Activated CD4-positive, alpha-beta T cell treated with anti-CD3 and anti-CD28 coated beads, Interleukin-2, amount 50 U/mL, for 4 hours (primary cell): ENCODE results near the gene ADAM22.
A peak's percentile ranks its signal among the peaks of the same experiment; 100 is the strongest.
"Not testable (repeated sequence)": the region's sequence is repeated elsewhere in the genome, so short reads cannot be mapped to it uniquely, and the experiment has no call there.

ENCODE experiments used
- DNase-seq, 2 experiments: peaks; one replicate each; pipeline ENCODE4 v3.0.0-alpha.2; 2020

ADAM22 gene

GRCh38 chr7:87933953-87934698 lies at the start of gene ADAM22:
ADAM22 (plus strand) TSS chr7:87934251; CDS start chr7:87934466, 215 bp downstream.
- peak; percentile 68 to 70 for DNase-seq

GRCh38 chr7:87885018-87885417 lies 49.0 kb upstream of the ADAM22 start:
- DNase-seq = no peak

GRCh38 chr7:87886875-87887274 lies 47.2 kb upstream of the ADAM22 start:
- DNase-seq = no peak

- no peak for DNase-seq
Measured at GRCh38 chr7:87895363-87895762, 38.7 kb upstream of the ADAM22 start.

- DNase-seq = no peak
Measured at GRCh38 chr7:87899255-87899654, 34.8 kb upstream of the ADAM22 start.

- not testable (repeated sequence) for DNase-seq
Measured at GRCh38 chr7:87907136-87907906, 26.7 kb upstream of the ADAM22 start.

GRCh38 chr7:87908814-87909213 lies 25.2 kb upstream of the ADAM22 start:
- not testable (repeated sequence) for DNase-seq

- DNase-seq = no peak
Measured at GRCh38 chr7:87912121-87912520, 21.9 kb upstream of the ADAM22 start.

- no peak for DNase-seq
Measured at GRCh38 chr7:87918740-87919139, 15.3 kb upstream of the ADAM22 start.

- no peak for DNase-seq
Measured at GRCh38 chr7:87919875-87920274, 14.2 kb upstream of the ADAM22 start.

- DNase-seq = no peak
Measured at GRCh38 chr7:87920578-87920977, 13.5 kb upstream of the ADAM22 start.

- DNase-seq = not testable (repeated sequence)
Measured at GRCh38 chr7:87922759-87923395, 11.2 kb upstream of the ADAM22 start.

GRCh38 chr7:87926581-87927461 lies 7.2 kb upstream of the ADAM22 start:
- DNase-seq = no peak

- no peak for DNase-seq
Measured at GRCh38 chr7:87933605-87933952, 472 bp upstream of the ADAM22 start.

GRCh38 chr7:87934699-87935383 lies 790 bp downstream of the ADAM22 start:
- DNase-seq = no peak

- no peak for DNase-seq
Measured at GRCh38 chr7:87935384-87935706, 1.3 kb downstream of the ADAM22 start.

GRCh38 chr7:87941138-87941537 lies 7.1 kb downstream of the ADAM22 start:
- DNase-seq = no peak

GRCh38 chr7:87944547-87944946 lies 10.5 kb downstream of the ADAM22 start:
- DNase-seq = no peak

- DNase-seq = not testable (repeated sequence)
Measured at GRCh38 chr7:87945926-87946325, 11.9 kb downstream of the ADAM22 start.

- no peak for DNase-seq
Measured at GRCh38 chr7:87948371-87948770, 14.3 kb downstream of the ADAM22 start.

- DNase-seq = no peak
Measured at GRCh38 chr7:87959336-87959735, 25.3 kb downstream of the ADAM22 start.

GRCh38 chr7:87960239-87960638 lies 26.2 kb downstream of the ADAM22 start:
- DNase-seq = no peak
